NCI-H1417 treated with DMSO at 0.1 percent for 48 hours (cell line): Measurements from ENCODE around the gene SCUBE3.

Source experiments
- DNase-seq: peaks from one replicate; lab custom pipeline; 2025; lab: John Stamatoyannopoulos, UW

The SCUBE3 gene

GRCh38 chr6:35240838-35241801 is 27.4 kb downstream of the SCUBE3 start:
- no peak for DNase-seq

- no peak for DNase-seq
Measured at GRCh38 chr6:35242486-35242885, 28.7 kb downstream of the SCUBE3 start.

DNA sequence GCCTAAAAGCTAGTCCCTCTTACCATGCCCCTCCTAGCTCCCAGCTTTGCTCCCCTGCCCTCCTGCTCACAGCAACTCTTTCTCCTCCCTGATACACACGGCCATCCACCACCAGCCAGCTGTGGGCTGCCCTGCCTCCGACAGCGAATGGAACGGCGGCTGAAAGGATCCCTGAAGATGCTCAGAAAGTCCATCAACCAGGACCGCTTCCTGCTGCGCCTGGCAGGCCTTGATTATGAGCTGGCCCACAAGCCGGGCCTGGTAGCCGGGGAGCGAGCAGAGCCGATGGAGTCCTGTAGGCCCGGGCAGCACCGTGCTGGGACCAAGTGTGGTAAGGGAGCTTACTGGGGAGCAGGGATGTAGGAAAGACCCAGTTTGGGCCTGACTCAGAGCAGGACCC is 29.1 kb downstream of the SCUBE3 start:
- no peak for DNase-seq

DNA sequence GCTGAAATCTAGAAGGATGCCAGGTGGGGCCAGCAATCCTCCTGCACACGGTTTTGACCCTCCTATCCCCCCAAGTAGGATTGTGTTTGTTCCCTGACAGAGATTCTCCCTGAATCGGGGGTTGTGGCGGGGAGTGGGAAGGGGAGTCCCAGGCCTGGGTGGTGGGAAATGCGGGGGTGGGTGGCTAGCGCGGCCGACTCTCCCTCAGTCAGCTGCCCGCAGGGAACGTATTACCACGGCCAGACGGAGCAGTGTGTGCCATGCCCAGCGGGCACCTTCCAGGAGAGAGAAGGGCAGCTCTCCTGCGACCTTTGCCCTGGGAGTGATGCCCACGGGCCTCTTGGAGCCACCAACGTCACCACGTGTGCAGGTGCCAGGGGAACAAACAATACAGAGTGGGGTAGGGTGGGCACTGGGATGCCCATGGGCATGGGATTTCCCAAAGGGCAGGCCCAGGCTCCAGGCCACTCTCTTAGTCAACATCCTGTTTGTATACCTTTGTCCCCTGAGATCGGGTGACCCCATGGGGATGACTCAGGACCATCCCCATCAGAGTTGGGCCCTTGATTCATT is 29.7 kb downstream of the SCUBE3 start:
- DNase-seq = no peak

DNA sequence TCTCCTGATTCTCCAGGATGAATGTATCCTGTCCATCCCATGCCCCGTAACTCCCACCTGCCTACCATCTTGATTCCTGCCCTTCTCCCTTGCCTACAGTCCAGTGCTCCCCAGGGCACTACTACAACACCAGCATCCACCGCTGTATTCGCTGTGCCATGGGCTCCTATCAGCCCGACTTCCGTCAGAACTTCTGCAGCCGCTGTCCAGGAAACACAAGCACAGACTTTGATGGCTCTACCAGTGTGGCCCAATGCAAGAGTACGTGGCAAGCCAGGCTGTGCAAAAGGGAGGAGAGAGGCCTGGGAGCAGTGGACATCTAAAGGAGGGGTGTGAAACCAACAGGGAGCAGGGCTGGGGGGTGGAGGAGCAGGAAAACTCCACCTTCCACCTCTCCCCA is 30.8 kb downstream of the SCUBE3 start:
- no peak for DNase-seq

DNA sequence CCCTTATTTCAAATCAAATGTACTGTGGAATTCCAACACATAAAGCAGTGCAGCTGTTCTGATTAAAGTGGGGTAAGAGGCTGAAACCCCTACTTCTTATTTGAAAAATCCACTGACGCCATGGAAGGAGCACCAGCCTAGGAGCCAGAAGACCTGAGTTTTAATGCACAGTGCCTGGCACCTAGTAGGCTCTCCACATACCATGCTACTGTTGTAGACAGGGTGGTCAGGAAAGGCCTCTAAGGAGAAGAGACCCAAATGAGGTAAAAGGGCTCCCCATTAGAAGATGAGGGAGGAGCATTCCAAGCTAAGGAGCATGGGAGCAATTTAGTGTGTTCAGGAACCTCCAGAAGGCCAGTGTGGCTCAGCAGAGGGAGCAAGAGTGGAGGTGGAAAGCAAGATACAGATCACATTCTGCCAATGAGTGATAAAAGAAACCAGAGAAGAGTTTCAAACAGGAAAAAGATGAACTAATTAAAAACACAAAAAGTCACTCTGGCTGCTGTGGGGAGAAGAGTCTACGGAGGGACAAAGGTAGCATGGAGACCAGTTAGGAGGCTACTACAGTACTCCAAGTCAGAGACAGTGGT is 34.0 kb downstream of the SCUBE3 start:
- no peak for DNase-seq

GRCh38 chr6:35248300-35248699 is 34.5 kb downstream of the SCUBE3 start:
- no peak for DNase-seq

DNA sequence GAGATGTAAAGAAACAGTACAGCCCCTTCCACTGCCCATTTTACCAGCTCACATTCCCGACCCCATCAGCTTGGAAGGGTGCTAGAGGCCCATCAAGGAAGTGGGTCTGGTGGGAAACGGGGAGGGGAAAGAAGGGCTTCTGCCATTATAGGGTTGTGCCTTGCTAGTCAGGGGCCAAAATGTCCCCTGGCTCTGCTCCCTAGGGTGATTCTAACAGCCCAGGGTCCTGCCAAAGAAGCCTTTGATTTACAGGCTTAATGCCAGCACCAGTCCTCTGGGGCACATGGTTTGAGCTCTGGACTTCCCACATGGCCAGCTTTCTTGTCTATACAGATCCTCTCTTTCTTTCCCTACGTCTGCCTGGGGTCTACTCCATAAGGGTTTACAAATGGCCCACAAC is 35.2 kb downstream of the SCUBE3 start:
- DNase-seq = no peak

DNA sequence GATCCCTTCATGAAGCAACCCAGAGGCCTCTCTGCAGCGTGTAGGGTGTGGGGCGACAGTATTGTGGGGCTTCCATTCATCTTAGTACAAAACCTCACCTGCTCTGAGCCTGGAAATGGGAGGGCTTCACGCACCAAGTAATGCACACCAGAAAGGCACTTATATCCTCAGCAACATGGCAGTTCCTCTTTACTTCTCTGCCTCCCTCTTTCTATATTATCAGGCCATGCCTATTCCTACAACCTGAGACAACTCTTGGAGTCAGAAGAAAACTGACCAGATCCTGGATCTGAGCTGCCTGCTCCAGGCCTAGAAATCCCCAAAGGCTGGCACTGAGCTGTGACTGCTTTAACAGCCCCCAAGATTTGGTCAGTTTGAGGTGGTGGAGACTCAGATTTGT is 38.2 kb downstream of the SCUBE3 start:
- DNase-seq = no peak

GRCh38 chr6:35253249-35253648 is 39.5 kb downstream of the SCUBE3 start:
- no peak for DNase-seq

DNA sequence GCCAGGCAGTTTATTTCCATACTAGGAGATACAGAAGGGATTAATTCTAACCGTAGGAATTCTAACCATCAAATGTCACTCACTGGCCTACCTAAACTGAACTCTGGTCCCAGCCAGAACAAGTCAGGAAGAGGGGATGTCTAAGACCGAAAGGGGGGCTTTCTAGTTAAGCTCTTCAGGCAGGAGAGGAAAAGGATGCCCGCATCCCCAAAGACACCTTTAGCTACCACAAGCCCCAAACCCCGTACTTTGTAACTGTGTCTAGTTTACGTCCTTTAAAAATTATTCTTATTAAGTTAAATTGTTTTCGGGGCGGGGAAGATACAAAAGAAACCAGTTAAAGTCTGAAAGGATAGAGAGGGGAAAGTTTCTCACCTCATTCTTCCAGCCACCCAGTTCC is 44.6 kb downstream of the SCUBE3 start:
- no peak for DNase-seq

- no peak for DNase-seq
Measured at GRCh38 chr6:35258858-35259193, 45.1 kb downstream of the SCUBE3 start.

- DNase-seq = peak; percentile 81
Measured at GRCh38 chr6:35259194-35259947, 45.6 kb downstream of the SCUBE3 start, which contains the start of gene ZNF76. ZNF76 (plus strand) TSS chr6:35259735; CDS start chr6:35281152, 21,417 bp downstream.

- no peak for DNase-seq
Measured at GRCh38 chr6:35259948-35260590, 46.3 kb downstream of the SCUBE3 start.

DNA sequence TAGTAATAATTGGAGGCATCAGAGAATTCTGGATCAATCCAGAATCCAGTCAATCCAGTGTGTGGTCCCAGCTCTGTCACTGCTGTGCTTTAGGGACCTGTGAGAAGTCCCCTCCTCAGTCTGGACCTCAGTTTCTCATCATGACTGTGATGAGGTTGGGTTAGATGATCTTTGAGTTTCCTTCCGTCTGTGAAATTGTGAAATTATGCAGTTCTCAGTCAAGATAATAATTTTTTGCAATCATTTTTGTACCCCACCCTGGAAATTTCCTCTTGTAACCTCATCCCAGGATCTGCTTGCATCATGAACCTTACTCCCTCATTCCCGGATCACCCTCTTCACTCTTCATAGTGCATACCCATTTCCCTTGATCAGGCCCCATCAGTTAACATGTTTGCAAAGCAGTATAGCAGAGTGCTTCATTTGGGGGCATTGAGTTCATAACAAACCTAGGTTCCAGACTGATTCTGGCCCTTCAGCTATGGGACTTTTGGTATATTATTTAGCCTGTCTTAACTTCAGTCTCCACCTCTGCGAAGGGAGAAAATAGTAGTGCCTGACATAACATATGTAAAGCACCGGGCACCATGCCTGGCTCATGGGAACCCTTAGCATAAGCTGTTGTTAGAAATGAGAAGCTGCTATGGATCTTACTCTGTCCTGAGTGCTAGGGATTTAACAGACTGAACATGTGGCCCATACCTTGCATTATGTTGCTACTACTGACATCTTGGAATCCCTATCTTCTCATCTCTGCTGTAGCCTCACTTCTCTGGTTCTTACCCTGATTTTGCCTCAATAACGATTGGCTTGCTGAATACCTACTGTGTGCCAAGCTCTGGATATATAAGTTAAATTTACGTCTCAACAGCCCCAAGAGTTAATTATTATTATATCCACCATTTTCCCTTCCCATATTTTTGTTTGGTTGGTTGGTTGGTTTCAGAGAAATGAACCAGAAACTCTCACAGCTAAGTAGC is 47.1 kb downstream of the SCUBE3 start:
- no peak for DNase-seq

GRCh38 chr6:35262596-35262995 is 48.8 kb downstream of the SCUBE3 start:
- no peak for DNase-seq

DNA sequence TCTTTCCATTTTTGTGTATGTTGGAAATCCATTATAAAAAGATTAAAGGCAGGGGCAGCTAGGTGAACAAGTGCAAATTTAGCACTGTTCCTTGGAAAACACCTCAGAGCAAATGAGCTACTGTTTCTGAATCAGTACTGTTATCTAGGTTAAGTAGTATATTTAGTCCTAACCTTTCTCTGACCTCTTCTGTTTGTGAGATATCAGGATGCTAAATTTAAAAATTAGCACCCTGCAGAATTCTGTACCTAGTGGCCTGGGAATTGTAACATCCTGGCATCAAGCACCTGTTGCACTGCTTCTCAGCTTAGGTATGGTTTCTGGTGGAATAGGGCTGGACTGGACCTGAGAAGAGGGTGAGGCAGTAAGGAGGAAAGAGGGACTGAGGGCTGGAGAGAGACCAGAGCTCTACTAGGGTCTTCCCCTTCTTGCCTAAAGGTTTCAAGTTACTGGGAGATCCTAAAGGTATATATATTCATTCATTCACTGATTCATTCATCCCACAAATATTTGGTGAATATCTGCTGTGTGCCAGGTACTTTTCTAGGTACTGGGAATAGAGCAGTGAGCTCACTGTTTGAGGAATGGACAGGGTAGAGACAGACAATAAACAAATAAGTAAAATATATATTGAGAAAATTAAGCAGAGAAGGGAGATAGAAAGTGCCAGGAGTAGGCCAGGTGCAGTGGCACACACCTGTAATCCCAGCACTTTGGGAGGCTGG is 51.0 kb downstream of the SCUBE3 start:
- no peak for DNase-seq

DNA sequence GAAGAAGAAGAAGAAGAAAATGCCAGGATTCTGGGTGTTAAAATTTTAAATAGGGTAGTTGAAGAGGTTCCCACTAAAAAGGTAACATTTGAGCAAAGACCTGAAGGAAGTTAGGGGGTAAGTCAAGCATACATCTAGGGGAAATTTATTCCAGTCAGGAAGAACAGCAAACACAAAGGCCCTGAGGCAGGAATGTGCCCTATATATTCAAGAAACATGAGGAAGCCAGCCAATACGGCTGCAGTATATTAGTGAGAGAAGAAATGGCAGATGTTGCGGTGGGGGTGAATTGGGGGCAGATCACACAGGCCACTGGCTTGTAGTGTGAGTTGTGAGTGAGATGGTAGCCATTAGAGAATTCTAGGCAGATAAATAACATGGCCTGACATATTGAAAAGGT is 51.8 kb downstream of the SCUBE3 start:
- DNase-seq = no peak

GRCh38 chr6:35267446-35267845 is 53.7 kb downstream of the SCUBE3 start:
- no peak for DNase-seq

- DNase-seq = no peak
Measured at GRCh38 chr6:35267897-35268296, 54.1 kb downstream of the SCUBE3 start.
